ENCODE results near the gene COMMD8. TPM values are rescaled to one million over a fixed set of nuclear protein-coding genes. Genes with fewer than 3 reads are reported as not detected.

The COMMD8 gene
- total RNA-seq, 2 donors from 2014 or later, result 4.6 to 9.9 TPM

- no peaks in the 10 kb centered on the region for H3K27me3 ChIP-seq
- peaks cover 16% of the 10 kb centered on the region for H3K4me1 ChIP-seq
- TF ChIP-seq CTCF (IDR thresholded peaks at IDR 0.05) (peak in 4 of 7 experiments; percentile 33 to 54 (median 40)), POLR2A (IDR thresholded peaks at IDR 0.05) (peak; percentile 60 to 90 (median 89))
- intact Hi-C loops (cut with DNase I), result no loop called here
- peak; percentile 99 for ATAC-seq
- no peaks in the 10 kb centered on the region for H3K36me3 ChIP-seq (replicated peaks in 1 of 2; ENCODE audit: insufficient read depth in 1 of 2, low read depth in 2 of 2)
- DNase-seq, result peak; percentile 95 to 96 (median 95)
- WGBS, 2 donors, result 0 to 1% methylated on average over 25 to 34 of the region's 34 CpGs
- no peaks in the 10 kb centered on the region for H3K9me3 ChIP-seq
- peak within 1 kb of the TSS; percentile 11 to 21 for H3K4me3 ChIP-seq
- peak within 1 kb of the TSS; percentile 64 to 90 (median 88) for H3K27ac ChIP-seq
Measured at GRCh38 chr4:47485047-47485692, 21.7 kb upstream of the COMMD8 start, which contains the start of gene ATP10D. ATP10D (plus strand) TSS chr4:47485275; CDS start chr4:47512541, 27,266 bp downstream.

GRCh38 chr4:47484168-47484567 is 20.7 kb upstream of the COMMD8 start:
- no peaks in the 10 kb centered on the region for H3K27me3 ChIP-seq
- no peak for TF ChIP-seq CTCF (IDR thresholded peaks at IDR 0.05)
- TF ChIP-seq POLR2A (IDR thresholded peaks at IDR 0.05), result no peak
- no peak for ATAC-seq
- H3K27ac ChIP-seq, result peak overlapping the region in 3 of 4 donors; percentile 88 to 90 (median 89)
- intact Hi-C loops (cut with DNase I), result no loop called here
- no peaks in the 10 kb centered on the region for H3K9me3 ChIP-seq
- peaks cover 16% of the 10 kb centered on the region for H3K4me1 ChIP-seq
- WGBS, 2 donors, result 53 to 61% methylated on average over 3 of the region's 3 CpGs
- H3K4me3 ChIP-seq, result no peak overlapping the region
- no peak for DNase-seq
- no peaks in the 10 kb centered on the region for H3K36me3 ChIP-seq (replicated peaks in 1 of 2; ENCODE audit: insufficient read depth in 1 of 2, low read depth in 2 of 2)

GRCh38 chr4:47483745-47484144 is 20.2 kb upstream of the COMMD8 start:
- WGBS, 2 donors, result 82 to 85% methylated on average over 3 of the region's 3 CpGs
- no peaks in the 10 kb centered on the region for H3K27me3 ChIP-seq
- H3K27ac ChIP-seq, result peak overlapping the region in 2 of 4 donors; percentile 88 to 89
- DNase-seq (no peak), ATAC-seq (no peak)
- H3K4me1 ChIP-seq, result peaks cover 16% of the 10 kb centered on the region
- no peaks in the 10 kb centered on the region for H3K36me3 ChIP-seq (replicated peaks in 1 of 2; ENCODE audit: insufficient read depth in 1 of 2, low read depth in 2 of 2)
- intact Hi-C loops (cut with DNase I), result no loop called here
- H3K4me3 ChIP-seq, result no peak overlapping the region
- TF ChIP-seq CTCF (IDR thresholded peaks at IDR 0.05), result no peak
- H3K9me3 ChIP-seq, result no peaks in the 10 kb centered on the region

GRCh38 chr4:47482326-47482725 is 18.8 kb upstream of the COMMD8 start:
- TF ChIP-seq CTCF (IDR thresholded peaks at IDR 0.05) (no peak), POLR2A (IDR thresholded peaks at IDR 0.05) (no peak)
- H3K9me3 ChIP-seq, result no peaks in the 10 kb centered on the region
- H3K36me3 ChIP-seq (replicated peaks in 1 of 2; ENCODE audit: insufficient read depth in 1 of 2, low read depth in 2 of 2), result no peaks in the 10 kb centered on the region
- intact Hi-C loops (cut with DNase I), result no loop called here
- no peak for ATAC-seq
- no peaks in the 10 kb centered on the region for H3K27me3 ChIP-seq
- H3K4me1 ChIP-seq, result peaks cover 16% of the 10 kb centered on the region
- DNase-seq, result no peak
- 67 to 70% methylated on average over 4 of the region's 4 CpGs for WGBS, 2 donors
- no peak overlapping the region for H3K4me3 ChIP-seq
- H3K27ac ChIP-seq, result no peak overlapping the region

- no peak for ATAC-seq
- Histone ChIP-seq H3K27ac (no peak overlapping the region), H3K36me3 (replicated peaks in 1 of 2; ENCODE audit: insufficient read depth in 1 of 2, low read depth in 2 of 2) (no peaks in the 10 kb centered on the region), H3K4me1 (no peaks in the 10 kb centered on the region), H3K27me3 (no peaks in the 10 kb centered on the region), H3K4me3 (no peak overlapping the region), H3K9me3 (no peaks in the 10 kb centered on the region)
- TF ChIP-seq POLR2A (IDR thresholded peaks at IDR 0.05) (no peak), CTCF (IDR thresholded peaks at IDR 0.05) (no peak)
- 77% methylated on average over 4 of the region's 4 CpGs for WGBS, 2 donors
- intact Hi-C loops (cut with DNase I), result no loop called here
- no peak for DNase-seq
Measured at GRCh38 chr4:47478804-47479203, 15.3 kb upstream of the COMMD8 start.
